HCT116 (cell line): Measurements from ENCODE around the gene SLC23A3. TPM values are rescaled to one million over a fixed set of nuclear protein-coding genes. Genes with fewer than 3 reads are reported as not detected.

Source experiments
- ATAC-seq: fragments of 200-7000 bp; cut with Tn5 transposase; 2 replicates; pipeline ENCODE4 v1.9.1; 2020; ENCODE audit warnings: mild to moderate bottlenecking, moderate library complexity
- BruUV-seq: library from RNA; stranded (reverse); fragments of 400-500 nt; replicated peaks from 2 replicates; lab custom pipeline; 2021; lab: Mats Ljungman, UMichigan
- CTCF ChIA-PET: fragments of 300-600 bp; sonication (Branson Sonifier 250); formaldehyde crosslinking; loops from one replicate; lab custom pipeline; 2021; ENCODE audit warnings: antibody characterized with exemption; lab: Charles Lee
- POLR2A ChIA-PET: fragments of 300-600, 350-600 bp; sonication (Branson Sonifier 250); formaldehyde crosslinking; loops from one replicate; lab custom pipeline; 2021; ENCODE audit warnings: antibody characterized with exemption; lab: Charles Lee
- RAD21 ChIA-PET, 2 experiments: fragments of 300-600 bp; sonication (Branson Sonifier 250); formaldehyde crosslinking; loops; one replicate each; lab custom pipeline; 2023; ENCODE audit warnings: low total read pairs in 2 of 2; ENCODE audit not compliant: uncharacterized antibody in 2 of 2, unreplicated experiment in 2 of 2, low non-redundant PET in 1 of 2; lab: Charles Lee
- DNase-seq: peaks from one replicate; pipeline ENCODE4 v3.0.0-alpha.2; 2010; ENCODE audit warnings: low read depth, low spot score
- H2AFZ ChIP-seq: fragments of 200-600 bp; shearing (Covaris generic), sonication (generic); 2 replicates; pipeline ENCODE4 v1.6.1; 2017; ENCODE audit warnings: low read depth, mixed run types, mixed read lengths, antibody characterized with exemption, low read length; ENCODE audit not compliant: poor library complexity, severe bottlenecking
- H3K27ac ChIP-seq: 2 replicates; pipeline ENCODE4 v1.5.1; 2012; ENCODE audit warnings: low read depth, low read length
- H3K27me3 ChIP-seq: fragments of 200-600 bp; sonication (generic); 2 replicates; pipeline ENCODE4 v1.6.1; 2016; ENCODE audit warnings: mixed run types, low read length, mixed read lengths; ENCODE audit not compliant: insufficient read depth
- H3K36me3 ChIP-seq, 2 experiments: fragments of 200-500 bp in 1 of 2; fragments of 200-600 bp in 1 of 2; sonication (Bioruptor generic) in 1 of 2; sonication (generic) in 1 of 2; 2 replicates each; pipeline versions ENCODE4 v1.5.1 to v1.6.1; 2014 to 2016; ENCODE audit warnings: low read length in 2 of 2, inconsistent platforms in 1 of 2, mixed read lengths in 1 of 2, mixed run types in 1 of 2; ENCODE audit not compliant: insufficient read depth in 2 of 2, control insufficient read depth in 1 of 2
- H3K4me1 ChIP-seq, 2 experiments: fragments of 200-600 bp in 1 of 2; sonication (generic) in 1 of 2; 2 replicates each; pipeline versions ENCODE4 v1.5.1 to v1.6.1; 2012 to 2017; ENCODE audit warnings: low read length in 2 of 2, inconsistent platforms in 1 of 2, mild to moderate bottlenecking in 1 of 2, mixed read lengths in 1 of 2, mixed run types in 1 of 2, moderate library complexity in 1 of 2; ENCODE audit not compliant: insufficient read depth in 2 of 2, control insufficient read depth in 1 of 2
- H3K4me2 ChIP-seq: fragments of 200-600 bp; sonication (generic); 2 replicates; pipeline ENCODE4 v1.6.1; 2017; ENCODE audit warnings: mixed run types, low read length, mixed read lengths
- H3K4me3 ChIP-seq, 2 experiments: fragments of 200-600 bp in 1 of 2; sonication (generic) in 1 of 2; replicated peaks in 1 of 2; 2 replicates each; pipeline ENCODE4 v1.5.1; 2011 to 2016; ENCODE audit warnings: low read length in 2 of 2, control low read depth in 1 of 2, low read depth in 1 of 2, mild to moderate bottlenecking in 1 of 2, mixed read lengths in 1 of 2, mixed run types in 1 of 2
- H3K79me2 ChIP-seq: fragments of 200-600 bp; sonication (generic); 2 replicates; pipeline ENCODE4 v1.6.1; 2017; ENCODE audit warnings: mild to moderate bottlenecking, mixed run types, low read length, moderate library complexity, mixed read lengths; ENCODE audit not compliant: insufficient read depth
- H3K9ac ChIP-seq: fragments of 200-600 bp; sonication (generic); 2 replicates; pipeline ENCODE4 v1.6.1; 2016; ENCODE audit warnings: low read length, mixed read lengths
- H3K9me2 ChIP-seq: fragments of 200-600 bp; sonication (generic), shearing (Covaris generic); 2 replicates; pipeline ENCODE4 v1.6.1; 2017; ENCODE audit warnings: mixed run types, mild to moderate bottlenecking, moderate library complexity; ENCODE audit not compliant: insufficient read depth
- H3K9me3 ChIP-seq, 2 experiments: fragments of 200-500 bp in 1 of 2; fragments of 200-600 bp in 1 of 2; sonication (Bioruptor generic) in 1 of 2; sonication (generic) in 1 of 2; 2 replicates each; pipeline ENCODE4 v1.6.1; 2014 to 2017; ENCODE audit warnings: low read length in 2 of 2, mixed read lengths in 2 of 2, inconsistent platforms in 1 of 2, low read depth in 1 of 2, mild to moderate bottlenecking in 1 of 2, mixed run types in 1 of 2, moderate library complexity in 1 of 2; ENCODE audit not compliant: control insufficient read depth in 1 of 2, insufficient read depth in 1 of 2
- H4K20me1 ChIP-seq: fragments of 200-600 bp; sonication (generic), shearing (Covaris generic); 2 replicates; pipeline ENCODE4 v1.6.1; 2017; ENCODE audit warnings: mixed run types, mild to moderate bottlenecking, moderate library complexity; ENCODE audit not compliant: insufficient read depth
- SP1 ChIP-seq: IDR thresholded peaks from 2 replicates; pipeline ENCODE4 v1.6.1; 2012; ENCODE audit warnings: low read depth
- TCF7L2 ChIP-seq: IDR thresholded peaks from 2 replicates; pipeline ENCODE4 v1.7.0; 2011; ENCODE audit warnings: borderline replicate concordance, inconsistent platforms; ENCODE audit not compliant: insufficient read depth, insufficient read length; ENCODE audit errors: extremely low read depth
- intact Hi-C: fragments of 100-400 bp; cut with micrococcal nuclease; formaldehyde crosslinking; loops from 2 replicates; pipeline ENCODE4 v1.10.0; 2022
- total RNA-seq: library from RNA; stranded (reverse); gene quantifications from one replicate; pipeline ENCODE4 v1.2.1, GENCODE V29; 2021; ENCODE audit not compliant: unreplicated experiment
- TF ChIP-seq, protein P1 (sequence below), 3 experiments: fragments of 200-600 bp in 1 of 3; sonication (generic) in 1 of 3; IDR thresholded peaks in 2 of 3; conservative IDR thresholded peaks in 1 of 3; 2 replicates each; pipeline ENCODE4 v1.5.1; 2012 to 2017; ENCODE audit warnings: low read depth in 2 of 3, low read length in 2 of 3, antibody characterized with exemption in 1 of 3, borderline replicate concordance in 1 of 3, control low read depth in 1 of 3, mild to moderate bottlenecking in 1 of 3, mixed read lengths in 1 of 3, mixed run types in 1 of 3, moderate library complexity in 1 of 3; ENCODE audit not compliant: insufficient read depth in 1 of 3

SLC23A3 gene
- total RNA-seq, 1 experiment from 2014 or later, result 4.8 TPM

DNA sequence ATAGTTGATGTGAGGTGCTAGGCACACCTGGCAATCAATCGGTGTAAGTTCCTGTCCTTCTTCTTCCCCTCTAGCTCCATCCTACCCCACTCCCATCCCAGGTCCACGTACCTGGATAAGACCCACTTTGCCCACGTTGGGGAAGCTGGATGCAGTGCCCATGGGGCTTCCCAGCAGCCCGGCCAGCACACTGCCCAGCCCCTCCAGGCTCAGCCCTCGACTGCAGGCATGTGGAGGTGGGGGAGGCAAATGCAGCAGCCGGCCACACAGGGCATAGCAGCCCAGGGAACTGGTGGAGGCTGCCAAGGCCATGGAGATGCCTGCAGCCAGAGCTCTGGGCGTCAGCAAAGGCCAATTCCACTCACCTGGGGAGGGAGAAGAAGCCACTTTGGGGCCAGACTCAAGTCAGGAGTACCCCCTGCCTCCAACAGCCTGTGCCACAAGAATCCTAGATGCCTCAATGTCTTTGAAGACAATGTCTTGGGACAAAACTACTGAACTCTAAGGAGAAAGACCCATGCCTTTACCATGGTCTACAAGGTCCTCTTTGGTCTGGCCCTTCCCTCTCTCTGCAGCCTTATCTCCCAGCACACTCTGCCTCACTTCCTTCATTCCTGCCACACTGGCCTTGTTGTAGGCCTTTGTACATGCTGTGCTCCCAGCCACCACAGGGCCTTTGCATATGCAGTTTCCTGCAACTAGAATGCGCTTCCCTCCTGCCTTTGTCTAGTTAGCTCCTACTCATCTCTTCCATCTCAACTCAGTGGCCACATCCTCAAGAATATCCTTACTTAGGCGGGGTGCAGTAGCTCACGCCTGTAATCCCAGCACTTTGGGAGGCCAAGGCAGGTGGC lies 4.5 kb downstream of the SLC23A3 start (continued):
- TF ChIP-seq, protein P1, sequence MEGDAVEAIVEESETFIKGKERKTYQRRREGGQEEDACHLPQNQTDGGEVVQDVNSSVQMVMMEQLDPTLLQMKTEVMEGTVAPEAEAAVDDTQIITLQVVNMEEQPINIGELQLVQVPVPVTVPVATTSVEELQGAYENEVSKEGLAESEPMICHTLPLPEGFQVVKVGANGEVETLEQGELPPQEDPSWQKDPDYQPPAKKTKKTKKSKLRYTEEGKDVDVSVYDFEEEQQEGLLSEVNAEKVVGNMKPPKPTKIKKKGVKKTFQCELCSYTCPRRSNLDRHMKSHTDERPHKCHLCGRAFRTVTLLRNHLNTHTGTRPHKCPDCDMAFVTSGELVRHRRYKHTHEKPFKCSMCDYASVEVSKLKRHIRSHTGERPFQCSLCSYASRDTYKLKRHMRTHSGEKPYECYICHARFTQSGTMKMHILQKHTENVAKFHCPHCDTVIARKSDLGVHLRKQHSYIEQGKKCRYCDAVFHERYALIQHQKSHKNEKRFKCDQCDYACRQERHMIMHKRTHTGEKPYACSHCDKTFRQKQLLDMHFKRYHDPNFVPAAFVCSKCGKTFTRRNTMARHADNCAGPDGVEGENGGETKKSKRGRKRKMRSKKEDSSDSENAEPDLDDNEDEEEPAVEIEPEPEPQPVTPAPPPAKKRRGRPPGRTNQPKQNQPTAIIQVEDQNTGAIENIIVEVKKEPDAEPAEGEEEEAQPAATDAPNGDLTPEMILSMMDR (IDR thresholded peaks at IDR 0.05 in 2 of 3, conservative IDR thresholded peaks at IDR 0.05 in 1 of 3; ENCODE audit: borderline replicate concordance in 1 of 3, insufficient read depth in 1 of 3, low read depth in 2 of 3, low read length in 2 of 3), result no peak

DNA sequence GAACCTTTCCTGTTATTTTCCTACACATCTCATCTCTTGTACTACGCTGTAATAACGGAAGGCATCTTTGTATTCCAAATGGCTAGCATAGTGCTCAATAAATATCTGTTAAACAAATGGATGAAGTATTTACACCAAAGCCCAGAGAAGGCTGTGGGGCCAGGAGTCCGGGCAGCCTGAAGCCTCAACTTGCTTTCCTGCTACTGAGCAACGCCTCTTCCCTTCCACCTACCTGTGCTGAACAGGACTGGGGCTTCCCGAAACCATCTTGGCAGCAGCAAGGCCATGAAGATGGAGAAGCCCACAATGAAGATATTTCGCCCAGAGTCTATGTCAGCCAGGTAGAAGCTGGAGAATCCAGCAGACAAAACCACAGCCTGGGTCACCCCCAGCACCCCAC lies 6.7 kb downstream of the SLC23A3 start:
- Histone ChIP-seq H2AFZ (no peak overlapping the region), H3K9ac (no peak overlapping the region), H3K4me3 (no peak overlapping the region), H3K27me3 (no peaks in the 10 kb centered on the region), H4K20me1 (no peaks in the 10 kb centered on the region), H3K79me2 (no peaks in the 10 kb centered on the region), H3K9me3 (no peaks in the 10 kb centered on the region), H3K4me2 (no peak overlapping the region), H3K36me3 (no peaks in the 10 kb centered on the region), H3K27ac (no peak overlapping the region), H3K9me2 (no peaks in the 10 kb centered on the region), H3K4me1 (peaks cover 5 to 16% of the 10 kb centered on the region in 2 experiments; a peak in 3 of 4 replicates)
- no TSS peak for BruUV-seq
- POLR2A ChIA-PET, result no interaction called here
- TF ChIP-seq TCF7L2 (no peak), SP1 (no peak)
- CTCF ChIA-PET, result interaction anchor here (1.4 to 1.9 kb wide), 2 partner anchors 115 to 132 kb away, joined by 3 to 6 read pairs; no protein-coding TSS in a partner anchor
- intact Hi-C loops, result no loop called here
- ATAC-seq (no peak), DNase-seq (no peak)
- RAD21 ChIA-PET, result no interaction called here
